ENCODE data around the gene MRPS6.

- TF ChIP-seq REST (IDR thresholded peaks at IDR 0.05; ENCODE audit: insufficient replicate concordance, low read depth) (no peak), CTCF (IDR thresholded peaks at IDR 0.05; ENCODE audit: insufficient read depth, low read length) (no peak), POLR2AphosphoS5 (IDR thresholded peaks at IDR 0.05; ENCODE audit: low read depth) (no peak), SPI1 (IDR thresholded peaks at IDR 0.05; ENCODE audit: borderline replicate concordance, low read depth) (no peak)
Observed at GRCh38 chr21:34129039-34129891, 55.9 kb downstream of the MRPS6 start.
